ENCODE measurements around the gene TP53RK.
A peak's percentile ranks its signal among the peaks of the same experiment; 100 is the strongest.

TP53RK gene

DNA sequence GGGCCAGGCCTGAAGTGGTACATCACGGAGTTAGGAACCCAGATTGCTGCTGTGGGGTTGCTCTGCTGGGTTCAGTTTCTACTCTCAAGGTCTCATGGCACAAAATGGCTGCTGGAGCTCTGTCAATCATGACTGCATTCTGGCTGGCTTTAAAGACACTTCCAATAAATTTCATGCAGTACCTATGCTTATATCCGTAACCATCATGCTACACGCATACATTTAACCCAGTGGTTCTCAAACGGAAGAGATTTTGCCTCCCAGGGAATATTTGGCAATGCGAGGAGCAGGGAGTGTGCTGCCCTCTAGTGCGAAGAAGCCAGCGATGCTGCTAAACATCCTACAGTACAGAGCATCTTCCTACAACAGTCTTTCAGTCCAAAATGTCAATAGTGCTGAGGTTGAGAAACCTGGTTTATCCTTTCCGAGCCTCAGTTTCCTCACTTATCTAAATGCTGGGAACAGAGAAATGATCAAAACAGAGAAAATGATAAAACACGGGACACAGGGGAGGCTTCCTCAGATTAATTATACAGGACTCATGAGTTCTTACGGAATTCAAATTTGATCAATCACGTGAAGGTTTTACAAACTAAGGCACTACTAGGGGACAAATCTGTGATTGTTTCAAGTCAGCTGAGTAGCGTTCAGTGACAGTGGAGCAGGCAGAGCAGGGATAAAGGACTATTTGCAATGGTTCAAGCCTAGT, 10.6 kb upstream of the TP53RK start:
- Histone ChIP-seq H3K79me1 (replicated peaks; ENCODE audit: low read length, poor library complexity, severe bottlenecking) (no peaks in the 10 kb centered on the region), H3K14ac (ENCODE audit: low read length in 2 of 2) (no peak overlapping the region), H3K36me3 (ENCODE audit: control insufficient read depth in 1 of 2, insufficient read depth in 2 of 2, low read depth in 1 of 2, low read length in 2 of 2) (no peaks in the 10 kb centered on the region), H3K9me3 (ENCODE audit: control insufficient read depth, low read length) (no peaks in the 10 kb centered on the region), H2BK120ac (ENCODE audit: low read depth, low read length) (no peak overlapping the region), H3K4me2 (ENCODE audit: low read length, poor library complexity, severe bottlenecking) (no peak overlapping the region), H2AK5ac (ENCODE audit: low read length, severe bottlenecking) (no peak overlapping the region), H3K27me3 (ENCODE audit: control insufficient read depth in 1 of 2, insufficient read depth in 1 of 2, low read length in 2 of 2) (peaks cover 0 to 5% of the 10 kb centered on the region in 2 experiments), H2BK5ac (ENCODE audit: low read depth, low read length, poor library complexity, severe bottlenecking) (no peak overlapping the region), H3K4me1 (ENCODE audit: control insufficient read depth, insufficient read depth, low read depth, low read length) (no peaks in the 10 kb centered on the region), H3K4me3 (ENCODE audit: insufficient read depth in 1 of 2, low read depth in 1 of 2, low read length in 2 of 2) (no peak overlapping the region), H2BK15ac (ENCODE audit: low read depth, poor library complexity, severe bottlenecking) (no peak overlapping the region), H4K8ac (ENCODE audit: low read length) (peak overlapping the region; percentile 25), H3K9ac (ENCODE audit: low read length) (no peak overlapping the region), H3K23ac (ENCODE audit: low read length in 2 of 2) (no peak overlapping the region), H2AFZ (ENCODE audit: low read depth, low read length) (no peak overlapping the region), H3K27ac (ENCODE audit: low read length, poor library complexity, severe bottlenecking) (no peak overlapping the region), H3K4ac (ENCODE audit: low read depth in 1 of 2, low read length in 2 of 2) (no peak overlapping the region), H4K91ac (ENCODE audit: low read length) (no peak overlapping the region), H2BK12ac (ENCODE audit: low read length in 2 of 2) (no peak overlapping the region), H3K18ac (ENCODE audit: low read depth in 1 of 2, low read length in 2 of 2) (no peak overlapping the region)
- peak; percentile 57 for DNase-seq
- WGBS = 41% methylated on average over 10 of the region's 12 CpGs

DNA sequence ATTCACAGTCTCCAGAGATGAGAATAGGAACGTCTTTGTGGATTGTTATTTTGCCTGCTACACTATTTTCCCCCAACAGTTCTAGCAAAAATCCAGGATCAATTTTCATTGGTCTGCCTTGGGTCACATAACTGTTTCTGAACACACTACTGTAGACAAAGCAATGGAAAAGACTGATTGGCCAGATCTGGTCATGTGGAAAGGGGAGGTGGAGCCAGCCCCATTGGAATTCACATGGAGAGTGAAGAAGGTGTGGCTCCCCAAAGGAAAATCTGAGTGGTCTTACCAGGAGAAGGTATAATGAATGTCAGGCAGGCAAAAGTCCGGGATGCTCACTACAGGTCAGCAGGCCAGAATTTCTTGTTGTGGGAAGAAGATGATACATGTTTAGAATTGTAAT, 9.5 kb upstream of the TP53RK start:
- Histone ChIP-seq H3K4me2 (ENCODE audit: low read length, poor library complexity, severe bottlenecking) (no peak overlapping the region), H2BK15ac (ENCODE audit: low read depth, poor library complexity, severe bottlenecking) (no peak overlapping the region), H3K9me3 (ENCODE audit: control insufficient read depth, low read length) (no peaks in the 10 kb centered on the region), H3K23ac (ENCODE audit: low read length in 2 of 2) (no peak overlapping the region), H4K91ac (ENCODE audit: low read length) (no peak overlapping the region), H3K79me1 (replicated peaks; ENCODE audit: low read length, poor library complexity, severe bottlenecking) (no peaks in the 10 kb centered on the region), H2BK120ac (ENCODE audit: low read depth, low read length) (no peak overlapping the region), H3K27ac (ENCODE audit: low read length, poor library complexity, severe bottlenecking) (no peak overlapping the region), H3K14ac (ENCODE audit: low read length in 2 of 2) (no peak overlapping the region), H3K4ac (ENCODE audit: low read depth in 1 of 2, low read length in 2 of 2) (no peak overlapping the region), H3K4me3 (ENCODE audit: insufficient read depth in 1 of 2, low read depth in 1 of 2, low read length in 2 of 2) (no peak overlapping the region), H2BK5ac (ENCODE audit: low read depth, low read length, poor library complexity, severe bottlenecking) (no peak overlapping the region), H3K4me1 (ENCODE audit: control insufficient read depth, insufficient read depth, low read depth, low read length) (no peaks in the 10 kb centered on the region), H2AK5ac (ENCODE audit: low read length, severe bottlenecking) (no peak overlapping the region), H3K27me3 (ENCODE audit: control insufficient read depth in 1 of 2, insufficient read depth in 1 of 2, low read length in 2 of 2) (peaks cover 0 to 5% of the 10 kb centered on the region in 2 experiments), H3K18ac (ENCODE audit: low read depth in 1 of 2, low read length in 2 of 2) (no peak overlapping the region), H2BK12ac (ENCODE audit: low read length in 2 of 2) (no peak overlapping the region), H3K9ac (ENCODE audit: low read length) (no peak overlapping the region), H3K36me3 (ENCODE audit: control insufficient read depth in 1 of 2, insufficient read depth in 2 of 2, low read depth in 1 of 2, low read length in 2 of 2) (no peaks in the 10 kb centered on the region), H2AFZ (ENCODE audit: low read depth, low read length) (no peak overlapping the region), H4K8ac (ENCODE audit: low read length) (no peak overlapping the region)
- WGBS = 93% methylated on average over 2 of the region's 2 CpGs
- no peak for DNase-seq

DNA sequence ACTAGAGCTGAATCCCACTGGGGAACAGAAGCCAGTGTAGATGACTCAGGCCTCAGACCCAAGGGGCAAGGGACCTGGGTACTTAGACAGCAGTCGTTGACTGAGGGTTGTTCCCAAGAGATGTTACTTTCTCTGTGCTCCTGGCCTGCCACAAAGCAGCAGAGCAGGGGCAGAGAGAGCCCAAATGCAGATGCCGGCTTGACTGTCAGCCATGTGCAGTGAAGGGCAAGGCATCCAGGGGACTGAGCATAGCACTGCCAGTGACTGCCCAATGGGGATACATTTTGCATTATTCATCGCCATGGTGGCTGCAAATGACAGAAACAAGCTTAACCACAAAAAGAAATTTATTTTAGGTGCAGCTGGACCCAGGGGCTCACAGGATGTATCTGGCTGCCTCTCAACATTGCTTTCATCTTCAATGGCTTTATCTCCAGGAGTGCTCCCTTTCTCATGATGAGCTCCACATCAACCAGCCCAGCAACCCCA, 7.6 kb upstream of the TP53RK start:
- H3K4me3 ChIP-seq (ENCODE audit: insufficient read depth in 1 of 2, low read depth in 1 of 2, low read length in 2 of 2) = no peak overlapping the region
- no peak overlapping the region for H4K8ac ChIP-seq (ENCODE audit: low read length)
- no peaks in the 10 kb centered on the region for H3K4me1 ChIP-seq (ENCODE audit: control insufficient read depth, insufficient read depth, low read depth, low read length)
- H2AFZ ChIP-seq (ENCODE audit: low read depth, low read length) = no peak overlapping the region
- DNase-seq = peak; percentile 25
- no peak overlapping the region for H3K27ac ChIP-seq (ENCODE audit: low read length, poor library complexity, severe bottlenecking)
- H4K91ac ChIP-seq (ENCODE audit: low read length) = no peak overlapping the region
- no peak overlapping the region for H2AK5ac ChIP-seq (ENCODE audit: low read length, severe bottlenecking)
- H2BK120ac ChIP-seq (ENCODE audit: low read depth, low read length) = no peak overlapping the region
- peak overlapping the region; percentile 68 for H3K9ac ChIP-seq (ENCODE audit: low read length)
- no peak overlapping the region for H2BK5ac ChIP-seq (ENCODE audit: low read depth, low read length, poor library complexity, severe bottlenecking)
- H3K27me3 ChIP-seq (ENCODE audit: control insufficient read depth in 1 of 2, insufficient read depth in 1 of 2, low read length in 2 of 2) = peaks cover 0 to 5% of the 10 kb centered on the region in 2 experiments
- H3K23ac ChIP-seq (ENCODE audit: low read length in 2 of 2) = no peak overlapping the region
- 85% methylated on average over 3 of the region's 3 CpGs for WGBS
- H3K18ac ChIP-seq (ENCODE audit: low read depth in 1 of 2, low read length in 2 of 2) = no peak overlapping the region
- H2BK15ac ChIP-seq (ENCODE audit: low read depth, poor library complexity, severe bottlenecking) = no peak overlapping the region
- H3K9me3 ChIP-seq (ENCODE audit: control insufficient read depth, low read length) = no peaks in the 10 kb centered on the region
- H3K79me1 ChIP-seq (replicated peaks; ENCODE audit: low read length, poor library complexity, severe bottlenecking) = no peaks in the 10 kb centered on the region
- no peaks in the 10 kb centered on the region for H3K36me3 ChIP-seq (ENCODE audit: control insufficient read depth in 1 of 2, insufficient read depth in 2 of 2, low read depth in 1 of 2, low read length in 2 of 2)
- H3K4ac ChIP-seq (ENCODE audit: low read depth in 1 of 2, low read length in 2 of 2) = no peak overlapping the region
- H2BK12ac ChIP-seq (ENCODE audit: low read length in 2 of 2) = no peak overlapping the region
- no peak overlapping the region for H3K14ac ChIP-seq (ENCODE audit: low read length in 2 of 2)
- H3K4me2 ChIP-seq (ENCODE audit: low read length, poor library complexity, severe bottlenecking) = no peak overlapping the region

DNA sequence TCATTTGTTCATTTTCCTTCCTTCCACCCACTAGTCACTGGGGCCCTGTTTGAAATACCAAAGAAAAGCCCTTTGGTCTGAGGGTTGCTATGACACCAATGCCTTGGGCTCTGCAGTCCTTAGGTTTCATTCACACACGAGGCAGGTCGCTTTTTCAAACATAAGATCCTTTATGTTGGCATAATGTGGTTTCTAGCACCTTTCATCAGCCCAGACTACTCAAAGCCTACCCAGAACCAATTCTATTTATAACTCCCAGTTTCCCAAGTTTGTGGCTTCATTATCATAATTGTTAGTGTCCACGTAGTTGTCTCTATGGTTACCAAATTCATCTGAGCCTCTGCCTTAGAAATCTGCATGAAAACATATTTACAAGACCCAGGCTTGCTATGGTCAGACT, 6.6 kb upstream of the TP53RK start:
- Histone ChIP-seq H3K18ac (ENCODE audit: low read depth in 1 of 2, low read length in 2 of 2) (no peak overlapping the region), H3K9ac (ENCODE audit: low read length) (peak overlapping the region; percentile 68), H2AFZ (ENCODE audit: low read depth, low read length) (no peak overlapping the region), H2BK12ac (ENCODE audit: low read length in 2 of 2) (no peak overlapping the region), H2BK15ac (ENCODE audit: low read depth, poor library complexity, severe bottlenecking) (no peak overlapping the region), H2AK5ac (ENCODE audit: low read length, severe bottlenecking) (no peak overlapping the region), H3K27ac (ENCODE audit: low read length, poor library complexity, severe bottlenecking) (no peak overlapping the region), H3K27me3 (ENCODE audit: control insufficient read depth in 1 of 2, insufficient read depth in 1 of 2, low read length in 2 of 2) (peaks cover 0 to 5% of the 10 kb centered on the region in 2 experiments), H3K14ac (ENCODE audit: low read length in 2 of 2) (no peak overlapping the region), H3K9me3 (ENCODE audit: control insufficient read depth, low read length) (no peaks in the 10 kb centered on the region), H3K36me3 (ENCODE audit: control insufficient read depth in 1 of 2, insufficient read depth in 2 of 2, low read depth in 1 of 2, low read length in 2 of 2) (no peaks in the 10 kb centered on the region), H2BK5ac (ENCODE audit: low read depth, low read length, poor library complexity, severe bottlenecking) (no peak overlapping the region), H3K4me1 (ENCODE audit: control insufficient read depth, insufficient read depth, low read depth, low read length) (no peaks in the 10 kb centered on the region), H4K91ac (ENCODE audit: low read length) (no peak overlapping the region), H3K4me3 (ENCODE audit: insufficient read depth in 1 of 2, low read depth in 1 of 2, low read length in 2 of 2) (no peak overlapping the region), H3K79me1 (replicated peaks; ENCODE audit: low read length, poor library complexity, severe bottlenecking) (no peaks in the 10 kb centered on the region), H4K8ac (ENCODE audit: low read length) (no peak overlapping the region), H3K4me2 (ENCODE audit: low read length, poor library complexity, severe bottlenecking) (no peak overlapping the region), H3K4ac (ENCODE audit: low read depth in 1 of 2, low read length in 2 of 2) (no peak overlapping the region), H3K23ac (ENCODE audit: low read length in 2 of 2) (no peak overlapping the region), H2BK120ac (ENCODE audit: low read depth, low read length) (no peak overlapping the region)
- DNase-seq = peak; percentile 91
- WGBS = 75% methylated on average over 3 of the region's 3 CpGs
